HCT116 (cell line): ENCODE measurements around the gene OPCML. TPM values are rescaled to one million over a fixed set of nuclear protein-coding genes. Genes with fewer than 3 reads are reported as not detected.

Source experiments
- ATAC-seq: fragments of 200-7000 bp; cut with Tn5 transposase; 2 replicates; pipeline ENCODE4 v1.9.1; 2020; ENCODE audit warnings: mild to moderate bottlenecking, moderate library complexity
- BruUV-seq: library from RNA; stranded (reverse); fragments of 400-500 nt; replicated peaks from 2 replicates; lab custom pipeline; 2021; lab: Mats Ljungman, UMichigan
- CTCF ChIA-PET: fragments of 300-600 bp; sonication (Branson Sonifier 250); formaldehyde crosslinking; loops from one replicate; lab custom pipeline; 2021; ENCODE audit warnings: antibody characterized with exemption; lab: Charles Lee
- POLR2A ChIA-PET: fragments of 300-600, 350-600 bp; sonication (Branson Sonifier 250); formaldehyde crosslinking; loops from one replicate; lab custom pipeline; 2021; ENCODE audit warnings: antibody characterized with exemption; lab: Charles Lee
- RAD21 ChIA-PET, 2 experiments: fragments of 300-600 bp; sonication (Branson Sonifier 250); formaldehyde crosslinking; loops; one replicate each; lab custom pipeline; 2023; ENCODE audit warnings: low total read pairs in 2 of 2; ENCODE audit not compliant: uncharacterized antibody in 2 of 2, unreplicated experiment in 2 of 2, low non-redundant PET in 1 of 2; lab: Charles Lee
- DNase-seq: peaks from one replicate; pipeline ENCODE4 v3.0.0-alpha.2; 2010; ENCODE audit warnings: low read depth, low spot score
- H2AFZ ChIP-seq: fragments of 200-600 bp; shearing (Covaris generic), sonication (generic); 2 replicates; pipeline ENCODE4 v1.6.1; 2017; ENCODE audit warnings: low read depth, mixed run types, mixed read lengths, antibody characterized with exemption, low read length; ENCODE audit not compliant: poor library complexity, severe bottlenecking
- H3K27ac ChIP-seq: 2 replicates; pipeline ENCODE4 v1.5.1; 2012; ENCODE audit warnings: low read depth, low read length
- H3K27me3 ChIP-seq: fragments of 200-600 bp; sonication (generic); 2 replicates; pipeline ENCODE4 v1.6.1; 2016; ENCODE audit warnings: mixed run types, low read length, mixed read lengths; ENCODE audit not compliant: insufficient read depth
- H3K36me3 ChIP-seq, 2 experiments: fragments of 200-500 bp in 1 of 2; fragments of 200-600 bp in 1 of 2; sonication (Bioruptor generic) in 1 of 2; sonication (generic) in 1 of 2; 2 replicates each; pipeline versions ENCODE4 v1.5.1 to v1.6.1; 2014 to 2016; ENCODE audit warnings: low read length in 2 of 2, inconsistent platforms in 1 of 2, mixed read lengths in 1 of 2, mixed run types in 1 of 2; ENCODE audit not compliant: insufficient read depth in 2 of 2, control insufficient read depth in 1 of 2
- H3K4me1 ChIP-seq, 2 experiments: fragments of 200-600 bp in 1 of 2; sonication (generic) in 1 of 2; 2 replicates each; pipeline versions ENCODE4 v1.5.1 to v1.6.1; 2012 to 2017; ENCODE audit warnings: low read length in 2 of 2, inconsistent platforms in 1 of 2, mild to moderate bottlenecking in 1 of 2, mixed read lengths in 1 of 2, mixed run types in 1 of 2, moderate library complexity in 1 of 2; ENCODE audit not compliant: insufficient read depth in 2 of 2, control insufficient read depth in 1 of 2
- H3K4me2 ChIP-seq: fragments of 200-600 bp; sonication (generic); 2 replicates; pipeline ENCODE4 v1.6.1; 2017; ENCODE audit warnings: mixed run types, low read length, mixed read lengths
- H3K4me3 ChIP-seq, 2 experiments: fragments of 200-600 bp in 1 of 2; sonication (generic) in 1 of 2; replicated peaks in 1 of 2; 2 replicates each; pipeline ENCODE4 v1.5.1; 2011 to 2016; ENCODE audit warnings: low read length in 2 of 2, control low read depth in 1 of 2, low read depth in 1 of 2, mild to moderate bottlenecking in 1 of 2, mixed read lengths in 1 of 2, mixed run types in 1 of 2
- H3K79me2 ChIP-seq: fragments of 200-600 bp; sonication (generic); 2 replicates; pipeline ENCODE4 v1.6.1; 2017; ENCODE audit warnings: mild to moderate bottlenecking, mixed run types, low read length, moderate library complexity, mixed read lengths; ENCODE audit not compliant: insufficient read depth
- H3K9ac ChIP-seq: fragments of 200-600 bp; sonication (generic); 2 replicates; pipeline ENCODE4 v1.6.1; 2016; ENCODE audit warnings: low read length, mixed read lengths
- H3K9me2 ChIP-seq: fragments of 200-600 bp; sonication (generic), shearing (Covaris generic); 2 replicates; pipeline ENCODE4 v1.6.1; 2017; ENCODE audit warnings: mixed run types, mild to moderate bottlenecking, moderate library complexity; ENCODE audit not compliant: insufficient read depth
- H3K9me3 ChIP-seq, 2 experiments: fragments of 200-500 bp in 1 of 2; fragments of 200-600 bp in 1 of 2; sonication (Bioruptor generic) in 1 of 2; sonication (generic) in 1 of 2; 2 replicates each; pipeline ENCODE4 v1.6.1; 2014 to 2017; ENCODE audit warnings: low read length in 2 of 2, mixed read lengths in 2 of 2, inconsistent platforms in 1 of 2, low read depth in 1 of 2, mild to moderate bottlenecking in 1 of 2, mixed run types in 1 of 2, moderate library complexity in 1 of 2; ENCODE audit not compliant: control insufficient read depth in 1 of 2, insufficient read depth in 1 of 2
- H4K20me1 ChIP-seq: fragments of 200-600 bp; sonication (generic), shearing (Covaris generic); 2 replicates; pipeline ENCODE4 v1.6.1; 2017; ENCODE audit warnings: mixed run types, mild to moderate bottlenecking, moderate library complexity; ENCODE audit not compliant: insufficient read depth
- CBX3 ChIP-seq: IDR thresholded peaks from 2 replicates; pipeline ENCODE4 v1.6.1; 2012; ENCODE audit warnings: low read depth
- CEBPB ChIP-seq: IDR thresholded peaks from 2 replicates; pipeline ENCODE4 v1.6.1; 2012; ENCODE audit warnings: low read depth
- EGR1 ChIP-seq: IDR thresholded peaks from 2 replicates; pipeline ENCODE4 v1.6.1; 2012; ENCODE audit warnings: low read depth
- ELF1 ChIP-seq: IDR thresholded peaks from 2 replicates; pipeline ENCODE4 v1.6.1; 2012; ENCODE audit warnings: low read depth, borderline replicate concordance
- FOSL1 ChIP-seq: IDR thresholded peaks from 2 replicates; pipeline ENCODE4 v1.6.1; 2012; ENCODE audit warnings: low read depth
- JUND ChIP-seq: IDR thresholded peaks from 2 replicates; pipeline ENCODE4 v1.6.1; 2012
- POLR2A ChIP-seq: IDR thresholded peaks from 2 replicates; pipeline ENCODE4 v1.7.0; 2011; ENCODE audit warnings: borderline replicate concordance; ENCODE audit not compliant: insufficient read depth, insufficient read length; ENCODE audit errors: extremely low read depth
- POLR2AphosphoS5 ChIP-seq: IDR thresholded peaks from 2 replicates; pipeline ENCODE4 v1.6.1; 2011; ENCODE audit warnings: mild to moderate bottlenecking, low read depth, low read length, moderate library complexity
- RAD21 ChIP-seq: IDR thresholded peaks from 2 replicates; pipeline ENCODE4 v1.6.1; 2012; ENCODE audit warnings: low read depth, mild to moderate bottlenecking
- SIN3A ChIP-seq: IDR thresholded peaks from 2 replicates; pipeline ENCODE4 v1.6.1; 2012; ENCODE audit warnings: low read depth
- TCF7L2 ChIP-seq: IDR thresholded peaks from 2 replicates; pipeline ENCODE4 v1.7.0; 2011; ENCODE audit warnings: borderline replicate concordance, inconsistent platforms; ENCODE audit not compliant: insufficient read depth, insufficient read length; ENCODE audit errors: extremely low read depth
- YY1 ChIP-seq: IDR thresholded peaks from 2 replicates; pipeline ENCODE4 v1.6.1; 2011; ENCODE audit warnings: low read length, low read depth, moderate library complexity, mild to moderate bottlenecking; ENCODE audit not compliant: insufficient replicate concordance; ENCODE audit errors: extremely low read depth
- ZFX ChIP-seq: fragments of 450-650 bp; IDR thresholded peaks from 2 replicates; pipeline ENCODE4 v1.6.1; 2017
- ZNF274 ChIP-seq: fragments of 200-500 bp; sonication (Bioruptor generic); IDR thresholded peaks from 2 replicates; pipeline ENCODE4 v1.6.1; 2014; ENCODE audit warnings: mild to moderate bottlenecking, low read depth, low read length, inconsistent platforms
- intact Hi-C: fragments of 100-400 bp; cut with micrococcal nuclease; formaldehyde crosslinking; loops from 2 replicates; pipeline ENCODE4 v1.10.0; 2022
- total RNA-seq: library from RNA; stranded (reverse); gene quantifications from one replicate; pipeline ENCODE4 v1.2.1, GENCODE V29; 2021; ENCODE audit not compliant: unreplicated experiment
- TF ChIP-seq, protein P1 (sequence below): IDR thresholded peaks from 2 replicates; pipeline ENCODE4 v1.6.1; 2012
- TF ChIP-seq, protein P2 (sequence below), 3 experiments: fragments of 200-600 bp in 1 of 3; sonication (generic) in 1 of 3; IDR thresholded peaks in 2 of 3; conservative IDR thresholded peaks in 1 of 3; 2 replicates each; pipeline ENCODE4 v1.5.1; 2012 to 2017; ENCODE audit warnings: low read depth in 2 of 3, low read length in 2 of 3, antibody characterized with exemption in 1 of 3, borderline replicate concordance in 1 of 3, control low read depth in 1 of 3, mild to moderate bottlenecking in 1 of 3, mixed read lengths in 1 of 3, mixed run types in 1 of 3, moderate library complexity in 1 of 3; ENCODE audit not compliant: insufficient read depth in 1 of 3
- TF ChIP-seq, protein P3 (sequence below): IDR thresholded peaks from 2 replicates; pipeline ENCODE4 v1.6.1; 2012; ENCODE audit warnings: low read depth
- TF ChIP-seq, protein P4 (sequence below): IDR thresholded peaks from 2 replicates; pipeline ENCODE4 v1.6.1; 2012

Gene OPCML
- total RNA-seq, 1 experiment from 2014 or later = not detected

DNA sequence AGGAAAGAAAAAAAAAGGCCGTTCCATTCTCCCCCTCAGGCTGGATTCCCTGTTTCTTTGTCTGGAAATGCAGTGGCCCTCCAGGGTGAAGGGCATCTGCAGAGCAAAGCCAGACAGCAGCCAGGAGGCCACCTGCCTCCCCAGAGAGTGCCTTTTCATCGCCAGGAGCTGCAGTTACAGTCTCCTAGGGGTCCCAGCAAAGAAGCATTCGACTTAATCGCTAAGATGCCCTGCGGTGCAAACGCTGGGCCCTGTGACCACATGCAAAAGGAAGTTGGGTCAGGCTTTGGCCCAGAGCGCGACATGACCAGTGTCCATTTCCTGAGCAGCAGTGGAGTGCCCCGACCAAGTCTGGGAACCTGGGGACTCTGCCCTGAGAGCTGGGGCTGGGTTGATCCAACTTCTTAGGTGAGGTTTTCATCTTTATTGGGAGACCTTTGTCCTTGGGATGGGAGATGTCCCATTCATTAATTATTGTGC is 304.6 kb downstream of the OPCML start (continued):
- TF ChIP-seq SIN3A (no peak), POLR2A (no peak), POLR2AphosphoS5 (no peak), JUND (no peak), ZNF274 (no peak), ZFX (no peak)
- TF ChIP-seq, protein P1, sequence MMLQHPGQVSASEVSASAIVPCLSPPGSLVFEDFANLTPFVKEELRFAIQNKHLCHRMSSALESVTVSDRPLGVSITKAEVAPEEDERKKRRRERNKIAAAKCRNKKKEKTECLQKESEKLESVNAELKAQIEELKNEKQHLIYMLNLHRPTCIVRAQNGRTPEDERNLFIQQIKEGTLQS = no peak

DNA sequence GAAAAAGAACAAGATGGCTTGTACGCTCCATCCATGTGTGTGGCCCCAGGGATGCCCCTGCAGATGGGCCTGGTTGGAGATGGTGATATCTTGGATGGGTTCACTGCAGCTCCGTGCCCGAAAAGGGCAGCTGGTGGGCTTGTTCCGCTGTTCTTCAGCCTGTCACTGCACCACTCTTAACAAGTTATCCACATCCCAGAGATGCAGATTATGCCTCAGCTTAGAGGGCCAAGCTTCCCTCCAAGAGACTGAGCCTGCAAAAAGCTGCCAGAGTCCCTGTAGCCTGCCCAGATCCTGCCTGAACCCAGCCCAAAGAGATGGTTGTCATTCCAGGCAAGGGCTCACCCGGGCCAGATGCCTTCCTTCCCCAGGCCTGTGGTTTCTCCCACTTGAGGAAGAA is 308.0 kb downstream of the OPCML start:
- ChIA-PET RAD21 (no interaction called here), CTCF (no interaction called here), POLR2A (no interaction called here)
- Histone ChIP-seq H3K4me1 (no peaks in the 10 kb centered on the region), H3K9me3 (peaks cover 4 to 11% of the 10 kb centered on the region in 2 experiments; a peak in 2 of 4 replicates), H3K27ac (no peak overlapping the region), H3K79me2 (no peaks in the 10 kb centered on the region), H3K36me3 (no peaks in the 10 kb centered on the region), H3K27me3 (no peaks in the 10 kb centered on the region), H4K20me1 (no peaks in the 10 kb centered on the region), H2AFZ (no peak overlapping the region), H3K4me3 (no peak overlapping the region), H3K4me2 (no peak overlapping the region), H3K9me2 (no peaks in the 10 kb centered on the region), H3K9ac (no peak overlapping the region)
- no peak for ATAC-seq
- no TSS peak for BruUV-seq
- DNase-seq = no peak
- intact Hi-C loops = no loop called here
- TF ChIP-seq RAD21 (no peak), CEBPB (no peak), YY1 (no peak), FOSL1 (no peak), CBX3 (no peak), JUND (no peak), TCF7L2 (no peak), ELF1 (no peak), EGR1 (no peak), POLR2A (no peak), POLR2AphosphoS5 (no peak)
- TF ChIP-seq, protein P2, sequence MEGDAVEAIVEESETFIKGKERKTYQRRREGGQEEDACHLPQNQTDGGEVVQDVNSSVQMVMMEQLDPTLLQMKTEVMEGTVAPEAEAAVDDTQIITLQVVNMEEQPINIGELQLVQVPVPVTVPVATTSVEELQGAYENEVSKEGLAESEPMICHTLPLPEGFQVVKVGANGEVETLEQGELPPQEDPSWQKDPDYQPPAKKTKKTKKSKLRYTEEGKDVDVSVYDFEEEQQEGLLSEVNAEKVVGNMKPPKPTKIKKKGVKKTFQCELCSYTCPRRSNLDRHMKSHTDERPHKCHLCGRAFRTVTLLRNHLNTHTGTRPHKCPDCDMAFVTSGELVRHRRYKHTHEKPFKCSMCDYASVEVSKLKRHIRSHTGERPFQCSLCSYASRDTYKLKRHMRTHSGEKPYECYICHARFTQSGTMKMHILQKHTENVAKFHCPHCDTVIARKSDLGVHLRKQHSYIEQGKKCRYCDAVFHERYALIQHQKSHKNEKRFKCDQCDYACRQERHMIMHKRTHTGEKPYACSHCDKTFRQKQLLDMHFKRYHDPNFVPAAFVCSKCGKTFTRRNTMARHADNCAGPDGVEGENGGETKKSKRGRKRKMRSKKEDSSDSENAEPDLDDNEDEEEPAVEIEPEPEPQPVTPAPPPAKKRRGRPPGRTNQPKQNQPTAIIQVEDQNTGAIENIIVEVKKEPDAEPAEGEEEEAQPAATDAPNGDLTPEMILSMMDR (IDR thresholded peaks at IDR 0.05 in 2 of 3, conservative IDR thresholded peaks at IDR 0.05 in 1 of 3; ENCODE audit: borderline replicate concordance in 1 of 3, insufficient read depth in 1 of 3, low read depth in 2 of 3, low read length in 2 of 3) = no peak
- TF ChIP-seq, protein P3, sequence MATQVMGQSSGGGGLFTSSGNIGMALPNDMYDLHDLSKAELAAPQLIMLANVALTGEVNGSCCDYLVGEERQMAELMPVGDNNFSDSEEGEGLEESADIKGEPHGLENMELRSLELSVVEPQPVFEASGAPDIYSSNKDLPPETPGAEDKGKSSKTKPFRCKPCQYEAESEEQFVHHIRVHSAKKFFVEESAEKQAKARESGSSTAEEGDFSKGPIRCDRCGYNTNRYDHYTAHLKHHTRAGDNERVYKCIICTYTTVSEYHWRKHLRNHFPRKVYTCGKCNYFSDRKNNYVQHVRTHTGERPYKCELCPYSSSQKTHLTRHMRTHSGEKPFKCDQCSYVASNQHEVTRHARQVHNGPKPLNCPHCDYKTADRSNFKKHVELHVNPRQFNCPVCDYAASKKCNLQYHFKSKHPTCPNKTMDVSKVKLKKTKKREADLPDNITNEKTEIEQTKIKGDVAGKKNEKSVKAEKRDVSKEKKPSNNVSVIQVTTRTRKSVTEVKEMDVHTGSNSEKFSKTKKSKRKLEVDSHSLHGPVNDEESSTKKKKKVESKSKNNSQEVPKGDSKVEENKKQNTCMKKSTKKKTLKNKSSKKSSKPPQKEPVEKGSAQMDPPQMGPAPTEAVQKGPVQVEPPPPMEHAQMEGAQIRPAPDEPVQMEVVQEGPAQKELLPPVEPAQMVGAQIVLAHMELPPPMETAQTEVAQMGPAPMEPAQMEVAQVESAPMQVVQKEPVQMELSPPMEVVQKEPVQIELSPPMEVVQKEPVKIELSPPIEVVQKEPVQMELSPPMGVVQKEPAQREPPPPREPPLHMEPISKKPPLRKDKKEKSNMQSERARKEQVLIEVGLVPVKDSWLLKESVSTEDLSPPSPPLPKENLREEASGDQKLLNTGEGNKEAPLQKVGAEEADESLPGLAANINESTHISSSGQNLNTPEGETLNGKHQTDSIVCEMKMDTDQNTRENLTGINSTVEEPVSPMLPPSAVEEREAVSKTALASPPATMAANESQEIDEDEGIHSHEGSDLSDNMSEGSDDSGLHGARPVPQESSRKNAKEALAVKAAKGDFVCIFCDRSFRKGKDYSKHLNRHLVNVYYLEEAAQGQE = no peak
- TF ChIP-seq, protein P4, sequence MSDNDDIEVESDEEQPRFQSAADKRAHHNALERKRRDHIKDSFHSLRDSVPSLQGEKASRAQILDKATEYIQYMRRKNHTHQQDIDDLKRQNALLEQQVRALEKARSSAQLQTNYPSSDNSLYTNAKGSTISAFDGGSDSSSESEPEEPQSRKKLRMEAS = no peak
- TF ChIP-seq, protein P1 = no peak
